ENCODE measurements around the gene ZKSCAN8. TPM values are rescaled to one million over a fixed set of nuclear protein-coding genes. Genes with fewer than 3 reads are reported as not detected.
"Not testable (repeated sequence)": the region's sequence is repeated elsewhere in the genome, so short reads cannot be mapped to it uniquely, and the experiment has no call there.

Gene ZKSCAN8
- total RNA-seq (10 to 100 TPM in 2 of 4 donors, 1 to 10 TPM in 2; 7.7 to 12.5 (median 9.2) TPM), polyA plus RNA-seq (1 to 10 TPM; 1.6 to 8.2 (median 3.1) TPM)
- long read RNA-seq, donor 1, full-length matches to known transcripts: 1 of 1 reads
- long read RNA-seq, donor 1, partial matches to known transcripts: 0 of 1 reads
- long read RNA-seq, donor 1, other reads (novel, unspliced or antisense): 0 of 1 reads
- long read RNA-seq, donor 2, full-length matches to known transcripts: 1 of 2 reads
- long read RNA-seq, donor 2, partial matches to known transcripts: 0 of 2 reads
- long read RNA-seq, donor 2, other reads (novel, unspliced or antisense): 1 of 2 reads

- DNase-seq: peak; percentile 76 to 86
- peak within 1 kb of the TSS; percentile 94 for H3K4me3 ChIP-seq
- 0 to 1% (median 0%) methylated on average over 52 of the region's 52 CpGs for WGBS, 3 donors
- H3K27me3 ChIP-seq (ENCODE audit: insufficient read depth in 3 of 3, low read length in 2 of 3): no peaks in the 10 kb centered on the region
- H3K9me3 ChIP-seq: no peaks in the 10 kb centered on the region
- H3K4me1 ChIP-seq: peaks cover 23% of the 10 kb centered on the region
- intact Hi-C loops (cut with DNase I): loop anchor here (5.0 kb wide), 1 partner anchor 86 kb away; the partner anchor contains the start of gene ZSCAN9 (in 2 of the 2)
- no peak for TF ChIP-seq CTCF (IDR thresholded peaks at IDR 0.05)
- H3K36me3 ChIP-seq (ENCODE audit: insufficient read depth in 1 of 2, low read depth in 1 of 2): peaks cover 0 to 26% of the 10 kb centered on the region in 2 donors
- ATAC-seq: peak; percentile 89 to 94 (median 92)
- peak within 1 kb of the TSS; percentile 84 for H3K27ac ChIP-seq
These were observed at the start of gene ZKSCAN8 for GRCh38 chr6:28141500-28142329. ZKSCAN8 (plus strand) TSS chr6:28141883; CDS start chr6:28148408, 6,525 bp downstream.

- H3K4me1 ChIP-seq; H3K4me3 ChIP-seq; H3K9me3 ChIP-seq; DNase-seq; intact Hi-C loops (cut with DNase I); H3K36me3 ChIP-seq (ENCODE audit: insufficient read depth in 1 of 2, low read depth in 1 of 2); H3K27ac ChIP-seq; H3K27me3 ChIP-seq (ENCODE audit: insufficient read depth in 3 of 3, low read length in 2 of 3); ATAC-seq: not testable (repeated sequence)
- 75 to 80% (median 79%) methylated on average over 7 of the region's 7 CpGs for WGBS, 3 donors
These were observed 39.5 kb upstream of the ZKSCAN8 start for GRCh38 chr6:28102222-28102621.

- H3K9me3 ChIP-seq; H3K4me3 ChIP-seq; H3K27ac ChIP-seq; H3K27me3 ChIP-seq (ENCODE audit: insufficient read depth in 3 of 3, low read length in 2 of 3); H3K36me3 ChIP-seq (ENCODE audit: insufficient read depth in 1 of 2, low read depth in 1 of 2); ATAC-seq; intact Hi-C loops (cut with DNase I); H3K4me1 ChIP-seq; DNase-seq: not testable (repeated sequence)
These were observed 39.0 kb upstream of the ZKSCAN8 start for GRCh38 chr6:28102699-28103098.

GRCh38 chr6:28104392-28105244 is 37.1 kb upstream of the ZKSCAN8 start:
- Histone ChIP-seq H3K27ac (peak overlapping the region; percentile 39), H3K9me3 (no peaks in the 10 kb centered on the region), H3K4me1 (no peaks in the 10 kb centered on the region), H3K4me3 (peak overlapping the region; percentile 82), H3K27me3 (ENCODE audit: insufficient read depth in 3 of 3, low read length in 2 of 3) (no peaks in the 10 kb centered on the region), H3K36me3 (ENCODE audit: insufficient read depth in 1 of 2, low read depth in 1 of 2) (no peaks in the 10 kb centered on the region)
- DNase-seq (peak; percentile 78 to 87), ATAC-seq (peak; percentile 89 to 100 (median 100))
- WGBS, 3 donors: 0 to 1% (median 1%) methylated on average over 52 to 54 of the region's 54 CpGs
- TF ChIP-seq CTCF (IDR thresholded peaks at IDR 0.05): peak; percentile 54
- intact Hi-C loops (cut with DNase I): no loop called here

GRCh38 chr6:28105245-28105639 is 36.4 kb upstream of the ZKSCAN8 start:
- 25 to 35% (median 31%) methylated on average over 5 of the region's 5 CpGs for WGBS, 3 donors
- DNase-seq: no peak
- H3K4me1 ChIP-seq: no peaks in the 10 kb centered on the region
- no peak overlapping the region for H3K27ac ChIP-seq
- H3K4me3 ChIP-seq: peak overlapping the region; percentile 82
- no peaks in the 10 kb centered on the region for H3K9me3 ChIP-seq
- ATAC-seq: no peak
- no peaks in the 10 kb centered on the region for H3K27me3 ChIP-seq (ENCODE audit: insufficient read depth in 3 of 3, low read length in 2 of 3)
- no peaks in the 10 kb centered on the region for H3K36me3 ChIP-seq (ENCODE audit: insufficient read depth in 1 of 2, low read depth in 1 of 2)
- TF ChIP-seq CTCF (IDR thresholded peaks at IDR 0.05): no peak
- intact Hi-C loops (cut with DNase I): no loop called here
